Heart left ventricle (tissue), 16 donors: ENCODE results near the gene JAK3. TPM values are rescaled to one million over a fixed set of nuclear protein-coding genes. Genes with fewer than 3 reads are reported as not detected.

ENCODE experiments used
- ATAC-seq, 4 donors: fragments of 200-7000 bp; cut with Tn5 transposase; one replicate each; pipeline ENCODE4 v1.9.1; 2020 to 2022; ENCODE audit warnings: moderate library complexity in 4 of 4, mild to moderate bottlenecking in 3 of 4, moderate number of reproducible peaks in 1 of 4
- DNase-seq, 5 donors: peaks; one replicate each; pipeline ENCODE4 v3.0.0-alpha.2; 2020
- H3K27ac ChIP-seq, 12 donors: fragments of 200-600 bp; sonication (generic) in 4 of 12; one replicate each; pipeline versions ENCODE4 v1.5.0 to v1.8.0; 2016 to 2022; ENCODE audit warnings: mild to moderate bottlenecking in 2 of 12
- H3K27me3 ChIP-seq, 9 donors: fragments of 200-600 bp; sonication (generic) in 2 of 9; one replicate each; pipeline versions ENCODE4 v1.5.1 to v1.8.0; 2016 to 2022; ENCODE audit warnings: mild to moderate bottlenecking in 3 of 9
- H3K36me3 ChIP-seq, 9 donors: fragments of 200-600 bp; sonication (generic) in 2 of 9; one replicate each; pipeline versions ENCODE4 v1.5.0 to v1.8.0; 2018 to 2022; ENCODE audit warnings: mild to moderate bottlenecking in 2 of 9
- H3K4me1 ChIP-seq, 12 donors: fragments of 200-600 bp; sonication (generic) in 4 of 12; one replicate each; pipeline versions ENCODE4 v1.5.0 to v1.8.0; 2016 to 2022; ENCODE audit warnings: mild to moderate bottlenecking in 3 of 12
- H3K4me3 ChIP-seq, 12 donors: fragments of 200-600 bp; sonication (generic) in 4 of 12; one replicate each; pipeline versions ENCODE4 v1.5.0 to v1.8.0; 2017 to 2022; ENCODE audit warnings: mild to moderate bottlenecking in 9 of 12, moderate library complexity in 4 of 12
- H3K9me3 ChIP-seq, 12 donors: fragments of 200-600 bp; sonication (generic) in 4 of 12; one replicate each; pipeline versions ENCODE4 v1.5.0 to v1.8.0; 2016 to 2022; ENCODE audit warnings: mild to moderate bottlenecking in 1 of 12
- CTCF ChIP-seq, 12 donors: fragments of 200-600 bp; sonication (generic) in 4 of 12; IDR thresholded peaks; one replicate each; pipeline versions ENCODE4 v1.5.0 to v1.8.0; 2018 to 2022; ENCODE audit warnings: antibody characterized with exemption in 12 of 12, mild to moderate bottlenecking in 5 of 12
- POLR2A ChIP-seq, 2 donors: fragments of 450-650 bp; IDR thresholded peaks; one replicate each; pipeline ENCODE4 v1.6.1; 2017; ENCODE audit warnings: antibody characterized with exemption in 2 of 2, mild to moderate bottlenecking in 2 of 2, moderate library complexity in 2 of 2
- WGBS, 4 donors: extraction: QIAGEN DNeasy Blood & Tissue Kit in 2 of 4; methylation state at CpG; one replicate each; pipeline versions ENCODE4 v1.1.5 to v1.1.7; 2013 to 2018; 5-methylcytosine and 5-hydroxymethylcytosine counted together
- intact Hi-C, 10 donors: fragments of 100-400 bp; cut with DNase I; formaldehyde crosslinking; loops; one replicate each; pipeline versions ENCODE4 v1.11.1 to v1.14.2; 2022
- polyA plus RNA-seq, 2 donors: library from polyadenylated mRNA; stranded (reverse); fragments of 200-250 nt; gene quantifications; one replicate each; pipeline ENCODE4 v1.2.3, GENCODE V29; 2013
- total RNA-seq, 9 donors: library from RNA; depleted of rRNA in 2 of 9; stranded (reverse); fragments of >200 nt in 2 of 9; fragmentation: NEBNext Ultra II Directional in 3 of 9; extraction: Animal tissue kit (Norgen Biotek cat#: 25700) in 3 of 9; gene quantifications; one replicate each; pipeline versions ENCODE4 v1.1.0 to v1.2.4, GENCODE V29; 2016 to 2023
- donor health status: ischemic (EF 13 %, LVEDD 7.1; RV severe dilation, severe dysfunction).
- donor health status: healthy with polysubstance abuse.
- donor health status: DM: no; HTN: yes; CAD: no.
- donor health status: DM: no; HTN: no; CAD: no.
- donor health status: ischemic (EF 25% LVEDD 6.9; RV normal size, moderate dysfunction).
- donor health status: ischemic (EF 25% LVEDD 5.7; RV mildly dilated, moderate dysfunction).
- donor health status: healthy.
- donor health status: DM: yes; HTN: yes; CAD: no.
- donor health status: ischemic (EF 35%, LVEDD 5.7; RV mildly dilated, moderate dysfunction).
- donor health status: nonischemic (EF 11% LVEDD 7.7; RV severe dilation, severe dysfunction).
- donor health status: DM: yes; HTN: yes; CAD: no.
- donor health status: PGD.
- donor health status: ischemic (EF 29% LVEDD 5.4; RV normal size, mild dysfunction).
- donor health status: nonischemic (EF 23%, LVEDD 6.1; RV moderate dilation, normal function).

JAK3 gene
- total and polyA plus RNA-seq, 11 donors: 0.77 to 29.2 (median 1.8) TPM

DNA sequence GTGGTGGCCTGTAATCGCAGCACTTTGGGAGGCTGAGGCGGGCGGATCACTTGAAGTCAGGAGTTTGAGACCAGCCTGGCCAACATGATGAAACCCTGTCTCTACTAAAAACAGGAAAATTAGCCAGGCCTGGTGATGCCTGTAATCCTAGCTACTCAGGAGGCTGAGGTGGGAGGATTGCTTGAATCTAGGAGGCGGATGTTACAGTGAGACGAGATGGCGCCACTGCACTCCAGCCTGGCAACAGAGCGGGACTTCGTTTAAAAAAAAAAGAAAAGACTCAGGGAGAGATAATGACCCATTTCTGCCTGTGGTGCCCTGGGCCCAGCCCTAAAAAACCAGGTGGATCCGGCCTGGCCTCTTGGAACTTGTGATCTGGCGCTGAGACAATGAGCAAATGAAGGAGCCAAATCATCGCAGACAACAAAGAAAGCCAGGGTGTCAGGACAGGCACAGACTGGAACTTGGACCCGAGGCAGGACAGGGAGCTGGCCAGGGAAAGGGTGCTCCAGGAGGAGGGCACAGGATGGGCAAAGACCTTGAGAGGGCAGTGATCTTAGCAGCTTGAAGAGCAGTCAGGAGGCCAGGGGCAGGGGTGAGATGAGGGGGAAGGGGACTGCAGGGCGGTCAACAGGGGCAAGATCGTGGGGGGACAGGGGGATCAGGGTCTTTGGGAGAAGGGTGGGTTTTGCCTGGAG lies 962 bp upstream of the JAK3 start:
- 67 to 80% (median 78%) methylated on average over 14 of the region's 14 CpGs for whole genome bisulfite sequencing, 4 donors

GRCh38 chr19:17846146-17846545 lies 1.6 kb downstream of the JAK3 start:
- ATAC-seq (no peak), DNase-seq (no peak)
- H3K9me3 ChIP-seq: no peaks in the 10 kb centered on the region
- intact Hi-C loops: no loop called here
- TF ChIP-seq POLR2A (IDR thresholded peaks at IDR 0.05): no peak
- no peak for TF ChIP-seq CTCF (IDR thresholded peaks at IDR 0.05)
- H3K36me3 ChIP-seq: peaks cover 0 to 31% (median 0%) of the 10 kb centered on the region in 9 donors
- H3K4me3 ChIP-seq: peak overlapping the region in 1 of 12 donors; percentile 73
- peak overlapping the region in 1 of 12 donors; percentile 95 for H3K27ac ChIP-seq
- 86 to 89% (median 88%) methylated on average over 8 of the region's 8 CpGs for WGBS, 4 donors
- peaks cover 0 to 84% (median 8%) of the 10 kb centered on the region in 12 donors for H3K4me1 ChIP-seq
- H3K27me3 ChIP-seq: peaks cover 0 to 33% (median 1%) of the 10 kb centered on the region in 9 donors

More for the DNA sequence above, 962 bp upstream of the JAK3 start:
- Histone ChIP-seq H3K9me3 (no peaks in the 10 kb centered on the region), H3K36me3 (peaks cover 0 to 10% (median 0%) of the 10 kb centered on the region in 9 donors), H3K27ac (peak overlapping the region in 4 of 12 donors; percentile 68 to 95 (median 76)), H3K4me1 (peaks cover 0 to 73% (median 3%) of the 10 kb centered on the region in 12 donors), H3K27me3 (peaks cover 0 to 17% (median 0%) of the 10 kb centered on the region in 9 donors), H3K4me3 (no peak overlapping the region)
- ATAC-seq: peak in 1 of 4 donors; percentile 18
- intact Hi-C loops: no loop called here
- no peak for DNase-seq
- TF ChIP-seq POLR2A (IDR thresholded peaks at IDR 0.05) (no peak), CTCF (IDR thresholded peaks at IDR 0.05) (no peak)

DNA sequence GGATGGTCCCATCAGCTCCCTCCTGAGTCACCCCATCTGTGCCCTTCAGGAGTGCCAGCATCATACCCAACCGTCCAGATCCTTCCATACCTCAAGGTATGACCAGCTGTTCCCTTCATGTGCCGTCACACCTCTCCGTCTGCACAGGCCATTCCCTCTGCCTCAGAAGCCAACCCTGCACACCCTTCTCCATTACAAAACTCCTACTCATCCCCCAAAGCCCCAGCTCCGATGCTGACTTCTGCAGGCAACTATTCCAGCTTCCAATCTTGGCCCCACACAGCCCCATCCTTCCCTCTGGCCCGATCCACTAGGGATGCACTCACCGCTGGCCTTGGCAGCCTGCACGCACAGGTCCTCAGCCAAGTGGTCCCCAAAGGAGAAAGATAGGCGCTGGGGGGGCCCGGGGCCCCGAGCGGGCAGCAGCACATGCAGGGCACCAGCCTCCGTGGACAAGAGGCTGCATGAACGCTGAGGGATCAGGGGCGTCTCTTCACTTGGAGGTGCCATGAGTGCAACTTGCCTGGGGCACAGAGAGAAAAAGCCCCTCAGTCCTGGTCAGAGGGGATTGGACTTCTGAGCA lies 3.8 kb downstream of the JAK3 start:
- Histone ChIP-seq H3K27ac (no peak overlapping the region), H3K4me3 (no peak overlapping the region), H3K9me3 (no peaks in the 10 kb centered on the region), H3K27me3 (peaks cover 0 to 48% (median 9%) of the 10 kb centered on the region in 9 donors), H3K36me3 (peaks cover 0 to 51% (median 0%) of the 10 kb centered on the region in 9 donors), H3K4me1 (peaks cover 0 to 62% (median 8%) of the 10 kb centered on the region in 12 donors)
- DNase-seq (no peak), ATAC-seq (no peak)
- 81 to 90% (median 86%) methylated on average over 14 of the region's 14 CpGs for WGBS, 4 donors
- TF ChIP-seq CTCF (IDR thresholded peaks at IDR 0.05) (no peak), POLR2A (IDR thresholded peaks at IDR 0.05) (no peak)
- intact Hi-C loops: no loop called here

DNA sequence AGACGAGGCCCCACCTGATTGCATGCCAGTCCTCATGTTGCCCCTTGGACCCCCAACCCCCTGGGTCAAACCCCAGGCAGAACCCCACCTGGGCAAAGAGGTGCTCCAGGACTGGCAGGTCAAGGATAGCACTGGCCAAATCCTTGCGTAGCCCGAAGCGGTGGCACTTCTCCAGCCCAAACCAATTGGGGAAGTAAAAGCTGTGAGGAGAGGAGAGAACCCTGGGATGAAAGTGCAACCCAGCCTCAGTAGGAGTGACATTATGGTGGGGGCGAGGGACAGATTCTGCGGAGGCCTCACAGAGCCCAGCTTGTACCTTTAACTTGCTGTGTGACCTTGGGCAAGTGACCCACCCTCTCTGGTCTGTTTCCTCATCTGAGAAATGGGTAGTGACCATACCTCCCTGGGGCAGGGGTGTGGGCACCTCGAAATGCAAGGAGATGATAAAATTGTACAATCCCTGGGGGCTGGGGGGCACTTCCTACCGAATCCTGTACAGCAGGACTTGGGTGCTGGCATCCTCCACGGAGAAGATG lies 4.4 kb downstream of the JAK3 start:
- intact Hi-C loops: no loop called here
- Histone ChIP-seq H3K27me3 (peaks cover 0 to 48% (median 9%) of the 10 kb centered on the region in 9 donors), H3K4me1 (peaks cover 0 to 56% (median 7%) of the 10 kb centered on the region in 12 donors), H3K27ac (no peak overlapping the region), H3K36me3 (peaks cover 0 to 57% (median 0%) of the 10 kb centered on the region in 9 donors), H3K4me3 (no peak overlapping the region), H3K9me3 (no peaks in the 10 kb centered on the region)
- no peak for TF ChIP-seq CTCF (IDR thresholded peaks at IDR 0.05)
- no peak for TF ChIP-seq POLR2A (IDR thresholded peaks at IDR 0.05)
- ATAC-seq (no peak), DNase-seq (no peak)
- 86 to 94% (median 89%) methylated on average over 8 to 9 of the region's 9 CpGs for WGBS, 4 donors
